ENCODE measurements around the gene BPIFB4.
A peak's percentile ranks its signal among the peaks of the same experiment; 100 is the strongest.
"Not testable (repeated sequence)": the region's sequence is repeated elsewhere in the genome, so short reads cannot be mapped to it uniquely, and the experiment has no call there.

BPIFB4 gene

DNA sequence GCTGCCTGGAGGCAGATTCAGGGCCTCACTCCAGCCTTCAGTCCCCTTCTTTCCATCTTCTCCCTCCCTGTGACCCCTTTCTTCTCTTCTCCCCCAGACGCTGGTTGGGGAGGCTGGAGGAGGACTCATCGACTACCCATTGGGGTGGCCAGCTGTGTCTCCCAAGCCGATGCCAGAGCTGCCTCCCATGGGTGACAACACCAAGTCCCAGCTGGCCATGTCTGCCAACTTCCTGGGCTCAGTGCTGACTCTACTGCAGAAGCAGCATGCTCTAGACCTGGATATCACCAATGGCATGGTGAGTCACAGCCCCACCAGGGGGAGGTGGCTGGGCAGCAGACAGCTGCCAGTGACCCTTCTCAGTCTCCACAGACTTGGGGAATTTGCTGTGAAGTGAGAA lies 12.9 kb downstream of the BPIFB4 start:
- no peak overlapping the region for H3K4me3 ChIP-seq (ENCODE audit: low read depth, low read length)
- DNase-seq (ENCODE audit: low read depth) = peak; percentile 24
- TF ChIP-seq MYC (IDR thresholded peaks at IDR 0.05; ENCODE audit: low read depth, low read length) (no peak), POLR2A (IDR thresholded peaks at IDR 0.05; ENCODE audit: extremely low read depth, insufficient read length) (no peak), CTCF (IDR thresholded peaks at IDR 0.05; ENCODE audit: low read depth, low read length) (no peak)
- TF ChIP-seq, protein P1, sequence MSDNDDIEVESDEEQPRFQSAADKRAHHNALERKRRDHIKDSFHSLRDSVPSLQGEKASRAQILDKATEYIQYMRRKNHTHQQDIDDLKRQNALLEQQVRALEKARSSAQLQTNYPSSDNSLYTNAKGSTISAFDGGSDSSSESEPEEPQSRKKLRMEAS (IDR thresholded peaks at IDR 0.05; ENCODE audit: low read depth, low read length) = no peak

- no peak for DNase-seq (ENCODE audit: low read depth)
- TF ChIP-seq MYC (IDR thresholded peaks at IDR 0.05; ENCODE audit: low read depth, low read length) (no peak), POLR2A (IDR thresholded peaks at IDR 0.05; ENCODE audit: extremely low read depth, insufficient read length) (no peak), CTCF (IDR thresholded peaks at IDR 0.05; ENCODE audit: low read depth, low read length) (no peak)
- TF ChIP-seq, protein P1 (IDR thresholded peaks at IDR 0.05; ENCODE audit: low read depth, low read length) = no peak
- H3K4me3 ChIP-seq (ENCODE audit: low read depth, low read length) = no peak overlapping the region
Measured at GRCh38 chr20:33093074-33093473, 13.6 kb downstream of the BPIFB4 start.

DNA sequence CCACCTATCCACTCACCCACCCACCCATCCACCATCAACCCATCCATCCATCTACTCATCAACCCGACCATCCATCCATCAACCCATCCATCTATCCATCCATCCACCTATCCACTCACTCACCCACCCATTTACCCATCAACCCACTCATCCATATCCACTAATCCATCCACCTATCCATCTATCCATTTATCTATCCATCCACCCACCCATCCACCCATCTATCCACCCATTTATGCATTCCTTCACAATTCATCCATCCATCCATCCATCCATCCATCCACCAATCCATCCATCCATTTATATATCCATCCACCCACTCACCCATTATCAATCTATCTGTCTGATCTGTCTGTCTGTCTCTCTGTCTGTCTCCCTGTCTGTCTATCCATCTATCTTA lies 14.1 kb downstream of the BPIFB4 start:
- TF ChIP-seq, protein P1 (IDR thresholded peaks at IDR 0.05; ENCODE audit: low read depth, low read length) = no peak
- no peak for TF ChIP-seq CTCF (IDR thresholded peaks at IDR 0.05; ENCODE audit: low read depth, low read length)
- TF ChIP-seq POLR2A (IDR thresholded peaks at IDR 0.05; ENCODE audit: extremely low read depth, insufficient read length) = no peak
- no peak for TF ChIP-seq MYC (IDR thresholded peaks at IDR 0.05; ENCODE audit: low read depth, low read length)
- H3K4me3 ChIP-seq (ENCODE audit: low read depth, low read length) = no peak overlapping the region
- no peak for DNase-seq (ENCODE audit: low read depth)

- H3K4me3 ChIP-seq (ENCODE audit: low read depth, low read length) = no peak overlapping the region
- no peak for DNase-seq (ENCODE audit: low read depth)
- no peak for TF ChIP-seq MYC (IDR thresholded peaks at IDR 0.05; ENCODE audit: low read depth, low read length)
- TF ChIP-seq CTCF (IDR thresholded peaks at IDR 0.05; ENCODE audit: low read depth, low read length) = no peak
Measured at GRCh38 chr20:33095249-33095648, 15.8 kb downstream of the BPIFB4 start.

DNA sequence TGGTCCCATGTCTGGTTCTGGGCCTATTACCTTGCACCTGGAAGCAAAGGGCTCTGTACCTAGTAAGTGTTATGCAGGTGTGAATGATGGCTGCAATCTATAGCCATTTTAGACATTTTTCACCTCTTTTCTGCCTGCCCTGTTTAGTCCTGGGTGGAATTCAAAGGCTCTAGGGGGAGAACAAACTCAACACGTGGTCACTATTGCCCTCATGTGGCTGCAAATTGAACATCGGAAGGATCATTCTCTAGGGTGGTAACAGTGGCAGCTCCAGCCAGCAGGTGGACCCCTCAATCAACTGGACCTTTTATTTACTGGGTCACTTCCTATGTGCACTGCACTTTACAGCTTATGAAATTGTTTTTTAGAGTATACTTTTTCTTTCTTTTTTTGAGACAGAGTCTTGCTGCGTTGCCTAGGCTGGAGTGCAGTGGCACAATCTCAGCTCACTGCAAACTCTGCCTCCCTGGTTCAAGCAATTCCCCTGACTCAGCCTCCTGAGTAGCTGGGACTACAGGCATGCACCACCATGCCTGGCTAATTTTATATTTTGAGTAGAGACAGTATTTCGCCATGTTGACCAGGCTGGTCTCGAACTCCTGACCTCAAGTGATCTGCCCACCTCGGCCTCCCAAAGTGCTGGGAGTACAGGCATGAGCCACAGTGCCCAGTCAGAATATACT lies 16.6 kb downstream of the BPIFB4 start:
- TF ChIP-seq CTCF (IDR thresholded peaks at IDR 0.05; ENCODE audit: low read depth, low read length) = peak; percentile 95
- TF ChIP-seq MYC (IDR thresholded peaks at IDR 0.05; ENCODE audit: low read depth, low read length) = peak; percentile 88
- TF ChIP-seq, protein P1 (IDR thresholded peaks at IDR 0.05; ENCODE audit: low read depth, low read length) = peak; percentile 99
- not testable (repeated sequence) for H3K4me3 ChIP-seq (ENCODE audit: low read depth, low read length)

GRCh38 chr20:33097001-33097400 lies 17.6 kb downstream of the BPIFB4 start:
- H3K4me3 ChIP-seq (ENCODE audit: low read depth, low read length) = no peak overlapping the region
- DNase-seq (ENCODE audit: low read depth) = no peak
- no peak for TF ChIP-seq CTCF (IDR thresholded peaks at IDR 0.05; ENCODE audit: low read depth, low read length)
- TF ChIP-seq, protein P1 (IDR thresholded peaks at IDR 0.05; ENCODE audit: low read depth, low read length) = no peak
- no peak for TF ChIP-seq POLR2A (IDR thresholded peaks at IDR 0.05; ENCODE audit: extremely low read depth, insufficient read length)
- no peak for TF ChIP-seq MYC (IDR thresholded peaks at IDR 0.05; ENCODE audit: low read depth, low read length)

More for the DNA sequence above, 16.6 kb downstream of the BPIFB4 start:
- DNase-seq (ENCODE audit: low read depth) = peak; percentile 79
